ENCODE data around the gene NPAS2.

NPAS2 gene

GRCh38 chr2:100824842-100825241, 4.9 kb downstream of the NPAS2 start:
- DNase-seq (ENCODE audit: low read depth): no peak
- H3K4me3 ChIP-seq (ENCODE audit: low read depth, low read length): no peak overlapping the region
- TF ChIP-seq CTCF (IDR thresholded peaks at IDR 0.05; ENCODE audit: insufficient read depth, low read depth, low read length, missing control alignments): no peak

GRCh38 chr2:100826494-100826893, 6.6 kb downstream of the NPAS2 start:
- no peak for TF ChIP-seq CTCF (IDR thresholded peaks at IDR 0.05; ENCODE audit: insufficient read depth, low read depth, low read length, missing control alignments)
- H3K4me3 ChIP-seq (ENCODE audit: low read depth, low read length): no peak overlapping the region
- DNase-seq (ENCODE audit: low read depth): no peak

- no peak overlapping the region for H3K4me3 ChIP-seq (ENCODE audit: low read depth, low read length)
Measured at GRCh38 chr2:100831158-100831750, 11.3 kb downstream of the NPAS2 start.

GRCh38 chr2:100831831-100832230, 11.9 kb downstream of the NPAS2 start:
- DNase-seq (ENCODE audit: low read depth): no peak
- H3K4me3 ChIP-seq (ENCODE audit: low read depth, low read length): no peak overlapping the region
- no peak for TF ChIP-seq CTCF (IDR thresholded peaks at IDR 0.05; ENCODE audit: insufficient read depth, low read depth, low read length, missing control alignments)

More at GRCh38 chr2:100831158-100831750, 11.3 kb downstream of the NPAS2 start:
- no peak for DNase-seq (ENCODE audit: low read depth)
- no peak for TF ChIP-seq CTCF (IDR thresholded peaks at IDR 0.05; ENCODE audit: insufficient read depth, low read depth, low read length, missing control alignments)

GRCh38 chr2:100832885-100833284, 12.9 kb downstream of the NPAS2 start:
- no peak for TF ChIP-seq CTCF (IDR thresholded peaks at IDR 0.05; ENCODE audit: insufficient read depth, low read depth, low read length, missing control alignments)
- H3K4me3 ChIP-seq (ENCODE audit: low read depth, low read length): no peak overlapping the region
- DNase-seq (ENCODE audit: low read depth): no peak

GRCh38 chr2:100833331-100833730, 13.4 kb downstream of the NPAS2 start:
- H3K4me3 ChIP-seq (ENCODE audit: low read depth, low read length): no peak overlapping the region
- no peak for TF ChIP-seq CTCF (IDR thresholded peaks at IDR 0.05; ENCODE audit: insufficient read depth, low read depth, low read length, missing control alignments)
- no peak for DNase-seq (ENCODE audit: low read depth)

GRCh38 chr2:100834221-100834620, 14.3 kb downstream of the NPAS2 start:
- TF ChIP-seq CTCF (IDR thresholded peaks at IDR 0.05; ENCODE audit: insufficient read depth, low read depth, low read length, missing control alignments): no peak
- no peak overlapping the region for H3K4me3 ChIP-seq (ENCODE audit: low read depth, low read length)
- DNase-seq (ENCODE audit: low read depth): no peak

Measured in GM12865 (cell line).